22Rv1 (cell line): Measurements from ENCODE around the gene NIF3L1.

Experiments used
- H3K27ac ChIP-seq: fragments of 450-650 bp; 2 replicates; pipeline ENCODE4 v1.5.1; 2017
- CTCF ChIP-seq: fragments of 450-650 bp; IDR thresholded peaks from 2 replicates; pipeline ENCODE4 v1.5.1; 2017; ENCODE audit warnings: mild to moderate bottlenecking
- ZFX ChIP-seq: fragments of 450-650 bp; IDR thresholded peaks from 2 replicates; pipeline ENCODE4 v1.6.1; 2017; ENCODE audit warnings: antibody characterized with exemption, borderline replicate concordance

NIF3L1 gene

GRCh38 chr2:200847939-200848338 is 41.2 kb upstream of the NIF3L1 start:
- TF ChIP-seq CTCF: no peak
- no peak for TF ChIP-seq ZFX

DNA sequence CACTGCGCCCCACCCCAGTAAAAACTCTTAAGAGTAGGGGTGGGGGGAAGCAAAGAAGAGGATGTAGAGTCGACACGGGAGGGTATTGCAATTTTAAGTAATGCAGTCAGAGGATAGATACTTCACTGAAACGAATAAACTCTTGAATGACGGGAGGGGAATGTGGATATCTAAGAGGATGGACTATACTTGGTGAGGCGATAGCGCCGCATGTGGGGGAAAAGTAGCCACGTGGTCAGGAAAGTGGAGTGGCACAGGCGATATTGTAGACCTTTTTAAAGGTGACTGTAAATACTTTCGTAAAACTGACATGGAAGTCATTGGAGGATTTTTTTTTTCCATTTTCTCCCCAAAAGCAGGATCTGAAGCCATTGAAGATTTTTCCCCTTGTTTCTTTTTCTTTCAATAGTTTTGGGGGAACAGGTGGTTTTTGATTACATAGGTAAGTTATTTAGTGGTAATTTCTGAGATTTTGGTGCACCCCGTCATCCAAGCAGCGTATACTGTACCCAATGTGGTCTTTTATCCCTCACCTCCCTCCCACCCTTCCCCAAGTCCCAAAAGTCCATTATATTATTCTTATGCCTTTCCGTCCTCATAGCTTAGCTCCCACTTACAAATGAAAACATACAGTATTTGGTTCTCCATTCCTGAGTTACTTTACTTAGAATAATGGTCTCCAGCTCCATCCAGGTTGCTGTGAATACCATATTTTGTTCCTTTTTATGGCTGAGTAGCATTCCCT is 38.5 kb upstream of the NIF3L1 start:
- H3K27ac ChIP-seq: no peak overlapping the region
- no peak for TF ChIP-seq ZFX
- no peak for TF ChIP-seq CTCF

More at GRCh38 chr2:200847939-200848338, 41.2 kb upstream of the NIF3L1 start:
- H3K27ac ChIP-seq: no peak overlapping the region

GRCh38 chr2:200851398-200852248 is 37.5 kb upstream of the NIF3L1 start:
- no peak for TF ChIP-seq ZFX
- TF ChIP-seq CTCF: no peak
- H3K27ac ChIP-seq: no peak overlapping the region

DNA sequence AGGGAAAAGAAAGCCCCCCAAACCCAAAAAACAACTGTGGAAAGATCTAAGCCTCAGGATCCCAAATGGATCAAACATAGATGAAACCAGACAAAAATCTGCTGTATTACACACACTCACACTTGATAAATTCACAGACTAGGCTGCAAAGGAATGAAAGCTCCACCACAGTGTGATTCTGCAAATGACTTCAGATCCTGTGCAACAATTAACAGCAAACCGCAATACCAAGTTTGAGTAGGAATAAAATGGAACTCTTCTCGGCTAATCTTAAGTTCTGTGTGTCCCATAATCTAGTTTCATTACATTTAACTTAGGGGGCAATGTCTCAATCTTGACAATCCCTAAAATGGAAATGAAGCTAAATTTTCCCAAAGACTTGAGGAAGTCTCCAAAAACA is 36.6 kb upstream of the NIF3L1 start:
- H3K27ac ChIP-seq: no peak overlapping the region
- TF ChIP-seq CTCF: no peak
- no peak for TF ChIP-seq ZFX

DNA sequence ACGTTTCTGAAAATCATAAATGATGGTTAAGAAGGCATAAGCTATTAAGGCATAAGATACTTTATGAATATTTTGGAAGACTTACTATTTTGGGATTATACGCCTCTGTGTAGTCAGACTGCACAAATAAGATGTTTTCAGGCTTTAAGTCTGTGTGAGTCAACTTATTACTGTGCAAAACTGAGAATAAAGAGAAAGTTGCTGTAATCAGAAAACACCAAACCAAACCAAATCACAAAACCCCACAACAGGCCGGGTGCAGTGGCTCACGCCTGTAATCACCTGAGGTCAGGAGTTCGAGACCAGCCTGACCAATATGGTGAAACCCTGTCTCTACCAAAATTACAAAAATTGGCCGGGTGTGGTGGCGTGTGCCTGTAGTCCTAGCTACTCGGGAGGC is 32.4 kb upstream of the NIF3L1 start:
- H3K27ac ChIP-seq: no peak overlapping the region
- no peak for TF ChIP-seq CTCF
- no peak for TF ChIP-seq ZFX

DNA sequence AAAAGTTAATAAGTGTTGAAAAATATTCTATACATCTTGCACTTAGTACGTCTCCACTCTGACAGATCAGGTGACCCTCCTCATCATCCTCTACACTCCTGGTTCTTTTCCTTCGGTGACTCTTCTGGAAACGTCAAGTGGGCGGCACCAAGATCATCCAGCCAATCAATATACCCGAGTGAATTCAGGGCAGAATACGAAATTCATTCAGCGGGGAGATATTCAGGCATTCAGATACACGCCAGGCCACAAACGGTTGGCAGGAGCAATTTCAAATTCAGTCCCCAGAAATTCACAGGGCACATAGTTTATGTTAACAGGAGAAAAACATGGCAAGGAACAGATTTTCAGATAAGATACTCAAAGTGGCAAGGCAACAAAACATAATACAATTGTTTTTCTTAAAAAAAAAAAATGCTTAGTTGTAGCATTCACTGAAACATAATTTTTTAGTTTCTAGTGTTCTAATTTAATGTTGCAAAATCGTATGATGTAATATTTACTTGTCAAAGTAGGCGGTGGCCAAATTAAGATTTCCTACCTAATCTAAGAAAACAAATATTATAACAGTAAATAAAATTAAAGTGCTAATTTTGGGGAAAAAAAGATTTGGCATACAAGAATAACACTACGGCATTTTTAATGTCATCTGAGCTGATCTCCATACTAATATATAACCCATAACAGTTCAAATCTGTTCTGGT is 28.9 kb upstream of the NIF3L1 start:
- TF ChIP-seq CTCF (no peak), ZFX (no peak)
- 0 out of 2 replicates have a peak overlapping the region, but pooled peaks have one; percentile 96 for H3K27ac ChIP-seq
